DMS79 (cell line): Measurements from ENCODE around the gene SPTAN1.

ENCODE experiments used
- DNase-seq: peaks from one replicate; lab custom pipeline; 2025; lab: John Stamatoyannopoulos, UW

Gene SPTAN1

GRCh38 chr9:128675382-128675781, 123.0 kb downstream of the SPTAN1 start:
- DNase-seq: no peak

DNA sequence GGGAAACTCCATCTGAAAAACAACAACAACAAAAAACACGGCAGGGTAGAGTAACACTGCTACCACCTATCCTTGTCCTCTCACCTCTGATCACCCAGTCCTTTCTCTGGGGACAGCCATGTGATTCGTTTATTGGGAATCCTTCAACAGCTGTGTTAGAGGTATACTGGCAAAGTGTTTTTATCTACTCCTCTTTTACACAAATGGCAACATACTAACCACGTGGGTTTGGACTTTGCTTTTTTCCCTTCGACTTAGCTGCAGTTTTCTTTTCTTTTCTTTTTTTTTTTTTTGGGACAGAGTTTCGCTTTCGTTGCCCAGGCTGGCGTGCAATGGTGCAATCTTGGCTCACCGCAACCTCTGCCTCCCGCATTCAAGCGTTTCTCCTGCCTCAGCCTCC, 125.4 kb downstream of the SPTAN1 start:
- no peak for DNase-seq
